Measurements from ENCODE around the gene SH2D3C. TPM values are rescaled to one million over a fixed set of nuclear protein-coding genes. Genes with fewer than 3 reads are reported as not detected.

The SH2D3C gene
- total and polyA plus RNA-seq, 10 of the 15 experiments (the other 5 are each of a cell fraction or from before 2014, with no cell fraction given), result 1.2 to 23.5 (median 16.2) TPM

- TF ChIP-seq PKNOX1 (IDR thresholded peaks at IDR 0.05), result no peak
Measured at GRCh38 chr9:127756233-127756632, 22.2 kb downstream of the SH2D3C start (continued).

DNA sequence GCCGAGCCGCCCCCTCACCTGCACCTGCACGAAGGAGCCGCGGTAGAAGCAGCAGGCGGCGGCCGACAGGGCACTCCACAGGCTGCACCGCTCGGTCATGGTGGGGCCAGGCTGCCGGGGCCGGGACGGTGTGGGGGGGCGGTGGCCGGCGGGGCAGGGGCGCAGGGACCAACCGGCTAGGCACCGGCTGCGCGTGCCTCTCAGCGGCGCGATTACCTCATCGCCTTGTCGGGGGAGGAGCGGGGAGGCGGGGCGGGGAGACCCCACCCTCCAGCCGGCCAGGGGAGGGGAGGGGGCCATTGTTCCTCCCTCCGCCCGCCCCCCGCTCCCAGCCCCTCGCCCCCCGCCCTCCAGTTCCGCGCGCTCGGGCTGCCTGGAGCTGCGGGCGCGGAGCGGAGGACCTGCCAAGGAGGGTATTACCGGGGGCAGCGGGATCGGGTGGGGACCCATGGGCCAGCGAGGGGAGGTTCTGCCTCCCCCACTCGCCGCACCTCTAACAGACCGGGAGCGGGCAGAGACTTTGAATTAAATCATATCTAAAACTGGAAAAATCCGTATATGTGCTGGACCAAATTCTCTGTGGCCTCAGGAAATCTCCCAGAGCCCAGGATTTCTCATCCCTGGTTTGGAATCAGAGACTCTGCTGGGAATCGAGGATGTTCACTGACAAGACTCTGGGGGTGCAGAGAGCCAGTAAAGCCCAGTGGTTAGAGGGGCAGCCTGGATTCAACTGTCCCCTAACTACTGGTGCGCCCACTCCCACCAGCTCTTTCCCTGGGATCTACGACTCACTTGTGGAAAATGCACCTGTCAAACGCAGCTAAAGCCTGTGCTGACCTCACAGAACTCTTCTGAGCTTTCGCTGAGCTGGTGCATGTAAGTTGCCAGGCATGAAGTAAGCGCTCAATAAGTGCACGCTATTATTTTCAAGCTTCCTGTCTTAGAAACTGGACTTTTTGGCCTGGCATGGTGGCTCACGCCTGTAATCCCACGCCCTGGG, 23.1 kb downstream of the SH2D3C start:
- Histone ChIP-seq H3K36me3 (ENCODE audit: control insufficient read depth in 2 of 2, insufficient read depth in 2 of 2, low read length in 1 of 2) (peaks cover 0 to 12% of the 10 kb centered on the region in 2 experiments; a peak in 3 of 4 replicates), H3K27me3 (replicated peaks in 1 of 2; ENCODE audit: control insufficient read depth in 2 of 2, insufficient read depth in 2 of 2, low read length in 1 of 2) (no peaks in the 10 kb centered on the region), H4K20me1 (ENCODE audit: control insufficient read depth, insufficient read depth) (no peaks in the 10 kb centered on the region), H3K79me2 (ENCODE audit: control insufficient read depth, insufficient read depth, low read length) (no peaks in the 10 kb centered on the region), H3K9ac (ENCODE audit: control insufficient read depth, insufficient read depth, low read length) (no peak overlapping the region), H3K4me3 (no peak overlapping the region), H3K4me2 (ENCODE audit: control insufficient read depth, insufficient read depth) (no peak overlapping the region), H3K9me3 (replicated peaks; ENCODE audit: control insufficient read depth, insufficient read depth, low read length) (no peaks in the 10 kb centered on the region), H3K27ac (ENCODE audit: control insufficient read depth, insufficient read depth) (no peak overlapping the region), H3K4me1 (ENCODE audit: control insufficient read depth, insufficient read depth, low read length) (no peaks in the 10 kb centered on the region), H2AFZ (ENCODE audit: control insufficient read depth, low read depth, low read length) (no peak overlapping the region)
- in situ Hi-C loops (cut with MboI) (no loop called here), intact Hi-C loops (cut with micrococcal nuclease; ENCODE audit: unreplicated experiment) (no loop called here)
- RAD21 ChIA-PET (ENCODE audit: unreplicated experiment), result interaction anchor here (1.2 kb wide), 1 partner anchor 20 kb away, joined by 4 read pairs; the partner anchor contains the start of gene TOR2A
- WGBS (ENCODE audit: insufficient coverage, insufficient replicate concordance, low lambda C conversion rate, missing lambda C conversion rate), result 97% methylated on average over 24 of the region's 61 CpGs
- no TSS peak for BruUV-seq (replicated peaks)
- SMC1A ChIA-PET (ENCODE audit: uncharacterized antibody, unreplicated experiment), result interaction anchor here (0.6 to 1.9 kb wide), 3 partner anchors 12 to 192 kb away, joined by 3 to 5 read pairs (median 3); no protein-coding TSS in a partner anchor
- POLR2A ChIA-PET, result interaction anchor here (0.6 kb wide), 1 partner anchor 12 kb away, joined by 9 read pairs; no protein-coding TSS in a partner anchor
- DNase-seq (ENCODE audit: low read depth, low spot score) (no peak), ATAC-seq (no peak), FAIRE-seq (no peak)
- CTCF ChIA-PET, result interaction anchor here (0.6 kb wide), 1 partner anchor 827 kb away, joined by 4 read pairs; no protein-coding TSS in a partner anchor
- TF ChIP-seq TBL1XR1 (IDR thresholded peaks at IDR 0.05; ENCODE audit: low read depth, low read length), result no peak
- no peak for TF ChIP-seq SRF (IDR thresholded peaks at IDR 0.05; ENCODE audit: low read depth in 2 of 2, low read length in 2 of 2)
- TF ChIP-seq EGR1 (IDR thresholded peaks at IDR 0.05; ENCODE audit: borderline replicate concordance in 1 of 2, low read depth in 2 of 2, low read length in 2 of 2), result no peak
- TF ChIP-seq SMAD1 (IDR thresholded peaks at IDR 0.05; ENCODE audit: low read depth, partially characterized antibody), result no peak
- TF ChIP-seq CTCF (IDR thresholded peaks at IDR 0.05 in 2 of 3, conservative IDR thresholded peaks at IDR 0.05 in 1 of 3; ENCODE audit: control insufficient read depth in 2 of 3, extremely low read depth in 1 of 3, insufficient read depth in 1 of 3, low read depth in 3 of 3, low read length in 3 of 3), result no peak
- no peak for TF ChIP-seq ATF7 (IDR thresholded peaks at IDR 0.05; ENCODE audit: low read depth)
- no peak for TF ChIP-seq E2F8 (IDR thresholded peaks at IDR 0.05; ENCODE audit: low read depth, partially characterized antibody)

All from GM12878 (cell line).